CD4-positive, alpha-beta T cell (primary cell): ENCODE measurements around the gene HIGD1B. TPM values are rescaled to one million over a fixed set of nuclear protein-coding genes. Genes with fewer than 3 reads are reported as not detected.

ENCODE experiments used
- ATAC-seq: fragments of 200-7000 bp; cut with Tn5 transposase; one replicate; pipeline ENCODE4 v1.10.0; 2022; ENCODE audit warnings: mild to moderate bottlenecking; ENCODE audit not compliant: poor library complexity
- CTCF ChIA-PET: fragments of 350-600 bp; sonication (Branson Sonifier 250); formaldehyde crosslinking; loops from one replicate; lab custom pipeline; 2021; ENCODE audit warnings: antibody characterized with exemption, inconsistent platforms; lab: Charles Lee
- POLR2A ChIA-PET: fragments of 350-600 bp; sonication (Branson Sonifier 250); formaldehyde crosslinking; loops from one replicate; lab custom pipeline; 2021; ENCODE audit warnings: antibody characterized with exemption, inconsistent platforms; lab: Charles Lee
- DNase-seq, 14 experiments: peaks; one replicate each; pipeline ENCODE4 v3.0.0-alpha.2; 2013 to 2020; ENCODE audit warnings: mixed read lengths in 2 of 14
- H3K27ac ChIP-seq, 2 donors: one replicate each; pipeline versions ENCODE4 v1.5.1 to v1.7.0; 2013; ENCODE audit warnings: low read length in 2 of 2, low read depth in 1 of 2, mild to moderate bottlenecking in 1 of 2
- H3K27me3 ChIP-seq, 2 experiments: 1 replicate in 1 of 2; 2 replicates in 1 of 2; pipeline versions ENCODE4 v1.6.1 to v1.7.0; 2013; ENCODE audit warnings: low read length in 2 of 2, control low read depth in 1 of 2, mild to moderate bottlenecking in 1 of 2, moderate library complexity in 1 of 2; ENCODE audit not compliant: insufficient read depth in 2 of 2, control insufficient read depth in 1 of 2
- H3K36me3 ChIP-seq: one replicate; pipeline ENCODE4 v1.6.1; 2013; ENCODE audit warnings: low read length, control low read depth; ENCODE audit not compliant: insufficient read depth
- H3K4me1 ChIP-seq: one replicate; pipeline ENCODE4 v1.6.1; 2013; ENCODE audit warnings: low read length, control low read depth; ENCODE audit not compliant: insufficient read depth
- H3K4me3 ChIP-seq: one replicate; pipeline ENCODE4 v1.5.1; 2013; ENCODE audit warnings: mild to moderate bottlenecking, low read length, moderate library complexity
- H3K9me3 ChIP-seq, 2 experiments: 1 replicate in 1 of 2; 2 replicates in 1 of 2; pipeline versions ENCODE4 v1.6.1 to v1.7.0; 2013; ENCODE audit warnings: low read length in 2 of 2, mild to moderate bottlenecking in 2 of 2, control low read depth in 1 of 2, moderate library complexity in 1 of 2; ENCODE audit not compliant: control insufficient read depth in 1 of 2, insufficient read depth in 1 of 2
- H3K27ac Mint-ChIP-seq: one replicate; pipeline ENCODE4 v1.8.0; 2020; ENCODE audit warnings: mixed read lengths
- H3K27me3 Mint-ChIP-seq: one replicate; pipeline ENCODE4 v1.8.0; 2021; ENCODE audit warnings: mixed read lengths
- H3K36me3 Mint-ChIP-seq: one replicate; pipeline ENCODE4 v1.8.0; 2021; ENCODE audit warnings: low read depth, mixed read lengths
- H3K4me1 Mint-ChIP-seq: one replicate; pipeline ENCODE4 v1.8.0; 2021; ENCODE audit warnings: low read depth, mixed read lengths
- H3K4me3 Mint-ChIP-seq: one replicate; pipeline ENCODE4 v1.8.0; 2020; ENCODE audit warnings: mild to moderate bottlenecking, mixed read lengths
- H3K9me3 Mint-ChIP-seq: one replicate; pipeline ENCODE4 v1.8.0; 2020; ENCODE audit warnings: mixed read lengths
- intact Hi-C, 2 experiments: fragments of 100-400 bp; cut with DNase I in 1 of 2; cut with micrococcal nuclease in 1 of 2; formaldehyde crosslinking; loops; one replicate each; pipeline versions ENCODE4 v1.15.1 to v1.9.0; 2023 to 2025; cut with DNase I, micrococcal nuclease
- total RNA-seq, 174 experiments: library from RNA in 2 of 174; stranded (reverse) in 2 of 174; gene quantifications; one replicate each; pipeline ENCODE4 v1.2.3 and lab custom pipeline; 2021 to 2026
- TF ChIP-seq, protein P1 (sequence below): fragments of 200-600 bp; IDR thresholded peaks from one replicate; pipeline ENCODE4 v1.8.0; 2022; ENCODE audit warnings: antibody characterized with exemption, mild to moderate bottlenecking

Gene HIGD1B
- total RNA-seq, 2 experiments from 2014 or later: not detected

DNA sequence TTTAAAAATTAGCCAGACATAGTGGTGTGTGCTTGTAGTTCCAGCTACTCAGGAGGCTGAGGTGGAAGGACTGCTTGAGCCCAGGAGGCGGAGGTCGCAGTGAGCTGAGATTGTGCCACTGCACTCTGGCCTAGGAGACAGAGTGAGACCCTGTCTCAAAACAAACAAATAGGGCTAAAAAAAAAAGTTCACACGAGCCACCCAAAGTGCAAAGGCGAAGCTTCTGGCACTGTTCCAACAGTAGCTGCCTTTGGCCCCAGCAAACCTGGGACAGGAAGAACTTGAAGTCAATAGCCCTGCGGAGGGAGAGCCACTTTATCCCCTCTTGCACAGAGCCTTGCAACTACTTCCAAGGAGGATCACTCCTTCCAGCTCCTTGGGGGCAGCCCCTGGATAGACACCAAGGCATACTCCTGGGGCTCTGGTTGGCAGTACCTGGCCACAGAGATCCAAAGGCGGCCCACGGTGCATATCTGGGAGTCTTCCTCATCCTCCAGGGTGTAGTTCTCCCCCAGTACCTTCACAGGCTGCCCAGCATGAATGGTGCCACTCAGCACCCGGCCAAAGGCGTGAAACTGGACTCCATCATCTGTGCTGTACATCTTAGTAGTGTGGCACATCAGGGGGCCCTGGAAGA is 14.7 kb downstream of the HIGD1B start:
- Histone ChIP-seq H3K27ac (no peak overlapping the region), H3K4me1 (no peaks in the 10 kb centered on the region), H3K36me3 (peaks cover 84% of the 10 kb centered on the region), H3K27me3 (no peaks in the 10 kb centered on the region), H3K9me3 (no peaks in the 10 kb centered on the region), H3K4me3 (no peak overlapping the region)
- ChIA-PET CTCF (interaction anchor here (1.7 to 2.4 kb wide), 2 partner anchors 83 to 87 kb away, joined by 4 to 8 read pairs; no protein-coding TSS in a partner anchor), POLR2A (interaction anchor here (1.4 kb wide), 1 partner anchor 84 kb away, joined by 3 read pairs; no protein-coding TSS in a partner anchor)
- intact Hi-C loops: loop anchor here in 1 of 2 experiments (10.0 kb wide), 1 partner anchor 328 kb away; no protein-coding TSS in a partner anchor
- Mint-ChIP-seq H3K36me3 (peaks cover 90% of the 10 kb centered on the region), H3K4me1 (no peaks in the 10 kb centered on the region), H3K4me3 (no peak overlapping the region), H3K27me3 (no peaks in the 10 kb centered on the region), H3K27ac (no peak overlapping the region), H3K9me3 (no peaks in the 10 kb centered on the region)
- no peak for DNase-seq
- TF ChIP-seq, protein P1, sequence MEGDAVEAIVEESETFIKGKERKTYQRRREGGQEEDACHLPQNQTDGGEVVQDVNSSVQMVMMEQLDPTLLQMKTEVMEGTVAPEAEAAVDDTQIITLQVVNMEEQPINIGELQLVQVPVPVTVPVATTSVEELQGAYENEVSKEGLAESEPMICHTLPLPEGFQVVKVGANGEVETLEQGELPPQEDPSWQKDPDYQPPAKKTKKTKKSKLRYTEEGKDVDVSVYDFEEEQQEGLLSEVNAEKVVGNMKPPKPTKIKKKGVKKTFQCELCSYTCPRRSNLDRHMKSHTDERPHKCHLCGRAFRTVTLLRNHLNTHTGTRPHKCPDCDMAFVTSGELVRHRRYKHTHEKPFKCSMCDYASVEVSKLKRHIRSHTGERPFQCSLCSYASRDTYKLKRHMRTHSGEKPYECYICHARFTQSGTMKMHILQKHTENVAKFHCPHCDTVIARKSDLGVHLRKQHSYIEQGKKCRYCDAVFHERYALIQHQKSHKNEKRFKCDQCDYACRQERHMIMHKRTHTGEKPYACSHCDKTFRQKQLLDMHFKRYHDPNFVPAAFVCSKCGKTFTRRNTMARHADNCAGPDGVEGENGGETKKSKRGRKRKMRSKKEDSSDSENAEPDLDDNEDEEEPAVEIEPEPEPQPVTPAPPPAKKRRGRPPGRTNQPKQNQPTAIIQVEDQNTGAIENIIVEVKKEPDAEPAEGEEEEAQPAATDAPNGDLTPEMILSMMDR: no peak
- no peak for ATAC-seq

- no peak for ATAC-seq
Observed at GRCh38 chr17:44863061-44863918, 15.6 kb downstream of the HIGD1B start.

DNA sequence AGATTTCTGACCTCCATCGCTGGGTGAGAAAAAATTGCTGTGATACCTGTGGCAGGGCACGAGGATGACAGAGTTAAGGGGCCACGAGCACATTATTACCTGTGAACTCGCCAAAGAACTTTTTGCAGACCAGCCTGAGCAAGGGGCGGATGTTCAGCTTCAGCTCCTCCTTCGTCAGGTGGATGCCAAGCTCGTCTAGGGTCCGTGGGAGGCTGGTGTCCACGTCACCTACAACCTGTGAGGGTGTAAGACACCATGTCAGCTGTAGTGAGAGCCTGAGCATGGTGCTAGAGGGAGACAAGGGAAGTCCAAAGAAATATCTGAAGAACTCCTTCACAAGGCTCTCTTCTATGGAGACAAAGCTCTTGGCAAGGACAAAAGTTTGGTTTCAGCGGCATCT is 17.1 kb downstream of the HIGD1B start:
- H3K4me3 Mint-ChIP-seq: no peak overlapping the region
- peaks cover 91% of the 10 kb centered on the region for H3K36me3 Mint-ChIP-seq
- no peak overlapping the region for H3K4me3 ChIP-seq
- TF ChIP-seq, protein P1: no peak
- no peaks in the 10 kb centered on the region for H3K27me3 ChIP-seq
- H3K27me3 Mint-ChIP-seq: no peaks in the 10 kb centered on the region
- H3K27ac ChIP-seq: no peak overlapping the region
- H3K27ac Mint-ChIP-seq: no peak overlapping the region
- peaks cover 86% of the 10 kb centered on the region for H3K36me3 ChIP-seq
- no peaks in the 10 kb centered on the region for H3K4me1 Mint-ChIP-seq
- no peaks in the 10 kb centered on the region for H3K4me1 ChIP-seq
- intact Hi-C loops: loop anchor here (1.0 to 10.0 kb wide), 4 partner anchors 86 to 332 kb away; no protein-coding TSS in a partner anchor
- ATAC-seq (no peak), DNase-seq (no peak)
- no peaks in the 10 kb centered on the region for H3K9me3 Mint-ChIP-seq
- ChIA-PET POLR2A (no interaction called here), CTCF (interaction anchor here (0.6 to 2.5 kb wide), 5 partner anchors 8 to 86 kb away, joined by 3 to 13 read pairs (median 4); no protein-coding TSS in a partner anchor)
- no peaks in the 10 kb centered on the region for H3K9me3 ChIP-seq

More at GRCh38 chr17:44863061-44863918, 15.6 kb downstream of the HIGD1B start:
- H3K27me3 ChIP-seq: no peaks in the 10 kb centered on the region
- TF ChIP-seq, protein P1: no peak
- no peaks in the 10 kb centered on the region for H3K9me3 Mint-ChIP-seq
- intact Hi-C loops: loop anchor here in 1 of 2 experiments (10.0 kb wide), 1 partner anchor 328 kb away; no protein-coding TSS in a partner anchor
- peaks cover 86% of the 10 kb centered on the region for H3K36me3 ChIP-seq
- H3K27ac ChIP-seq: no peak overlapping the region
- no peak overlapping the region for H3K4me3 Mint-ChIP-seq
- no peak for DNase-seq
- CTCF ChIA-PET: interaction anchor here (1.5 to 2.5 kb wide), 3 partner anchors 10 to 88 kb away, joined by 4 to 13 read pairs (median 8); no protein-coding TSS in a partner anchor
- H3K27ac Mint-ChIP-seq: no peak overlapping the region
- H3K27me3 Mint-ChIP-seq: no peaks in the 10 kb centered on the region
- POLR2A ChIA-PET: interaction anchor here (1.4 kb wide), 1 partner anchor 85 kb away, joined by 3 read pairs; no protein-coding TSS in a partner anchor
- no peaks in the 10 kb centered on the region for H3K4me1 Mint-ChIP-seq
- H3K9me3 ChIP-seq: no peaks in the 10 kb centered on the region
- H3K4me1 ChIP-seq: no peaks in the 10 kb centered on the region
- H3K36me3 Mint-ChIP-seq: peaks cover 91% of the 10 kb centered on the region
- no peak overlapping the region for H3K4me3 ChIP-seq
